ENCODE results near the gene ADAMTS19. TPM values are rescaled to one million over a fixed set of nuclear protein-coding genes. Genes with fewer than 3 reads are reported as not detected.

The ADAMTS19 gene
- total RNA-seq, 2 experiments from 2014 or later = not detected

GRCh38 chr5:129499208-129499852, 39.2 kb downstream of the ADAMTS19 start:
- no peaks in the 10 kb centered on the region for H3K27me3 Mint-ChIP-seq
- no peak overlapping the region for H3K27ac Mint-ChIP-seq
- CTCF ChIA-PET = no interaction called here
- H3K9me3 Mint-ChIP-seq (ENCODE audit: low read depth) = no peaks in the 10 kb centered on the region
- no peak for ATAC-seq
- no peaks in the 10 kb centered on the region for H3K36me3 Mint-ChIP-seq
- H3K4me3 Mint-ChIP-seq = no peak overlapping the region
- DNase-seq = no peak
- H3K4me1 Mint-ChIP-seq = no peaks in the 10 kb centered on the region

- no peaks in the 10 kb centered on the region for H3K4me1 Mint-ChIP-seq
- no peaks in the 10 kb centered on the region for H3K9me3 Mint-ChIP-seq (ENCODE audit: low read depth)
- ATAC-seq (no peak), DNase-seq (no peak)
- H3K27ac Mint-ChIP-seq = no peak overlapping the region
- CTCF ChIA-PET = no interaction called here
- no peaks in the 10 kb centered on the region for H3K36me3 Mint-ChIP-seq
- no peaks in the 10 kb centered on the region for H3K27me3 Mint-ChIP-seq
- no peak overlapping the region for H3K4me3 Mint-ChIP-seq
Measured at GRCh38 chr5:129500101-129500500, 40.0 kb downstream of the ADAMTS19 start.

GRCh38 chr5:129506086-129506485, 46.0 kb downstream of the ADAMTS19 start:
- H3K36me3 Mint-ChIP-seq = no peaks in the 10 kb centered on the region
- no peak overlapping the region for H3K4me3 Mint-ChIP-seq
- no peak for DNase-seq
- H3K9me3 Mint-ChIP-seq (ENCODE audit: low read depth) = no peaks in the 10 kb centered on the region
- CTCF ChIA-PET = no interaction called here
- no peaks in the 10 kb centered on the region for H3K27me3 Mint-ChIP-seq
- ATAC-seq = no peak
- no peaks in the 10 kb centered on the region for H3K4me1 Mint-ChIP-seq
- H3K27ac Mint-ChIP-seq = no peak overlapping the region

- ATAC-seq = no peak
- no peaks in the 10 kb centered on the region for H3K36me3 Mint-ChIP-seq
- no peak overlapping the region for H3K27ac Mint-ChIP-seq
- no peaks in the 10 kb centered on the region for H3K27me3 Mint-ChIP-seq
- H3K4me1 Mint-ChIP-seq = no peaks in the 10 kb centered on the region
- no peaks in the 10 kb centered on the region for H3K9me3 Mint-ChIP-seq (ENCODE audit: low read depth)
- DNase-seq = no peak
- H3K4me3 Mint-ChIP-seq = no peak overlapping the region
- CTCF ChIA-PET = no interaction called here
Measured at GRCh38 chr5:129506950-129507349, 46.9 kb downstream of the ADAMTS19 start.

GRCh38 chr5:129507527-129507926, 47.4 kb downstream of the ADAMTS19 start:
- Mint-ChIP-seq H3K27me3 (no peaks in the 10 kb centered on the region), H3K4me3 (no peak overlapping the region), H3K36me3 (no peaks in the 10 kb centered on the region), H3K9me3 (ENCODE audit: low read depth) (no peaks in the 10 kb centered on the region), H3K4me1 (no peaks in the 10 kb centered on the region), H3K27ac (no peak overlapping the region)
- DNase-seq (no peak), ATAC-seq (no peak)
- CTCF ChIA-PET = no interaction called here

GRCh38 chr5:129508606-129509005, 48.5 kb downstream of the ADAMTS19 start:
- no peaks in the 10 kb centered on the region for H3K9me3 Mint-ChIP-seq (ENCODE audit: low read depth)
- no peaks in the 10 kb centered on the region for H3K4me1 Mint-ChIP-seq
- H3K36me3 Mint-ChIP-seq = no peaks in the 10 kb centered on the region
- CTCF ChIA-PET = no interaction called here
- DNase-seq (no peak), ATAC-seq (no peak)
- no peak overlapping the region for H3K27ac Mint-ChIP-seq
- H3K4me3 Mint-ChIP-seq = no peak overlapping the region
- no peaks in the 10 kb centered on the region for H3K27me3 Mint-ChIP-seq

GRCh38 chr5:129509363-129509975, 49.4 kb downstream of the ADAMTS19 start:
- no peak for DNase-seq
- no peaks in the 10 kb centered on the region for H3K4me1 Mint-ChIP-seq
- H3K4me3 Mint-ChIP-seq = no peak overlapping the region
- no peaks in the 10 kb centered on the region for H3K27me3 Mint-ChIP-seq
- H3K9me3 Mint-ChIP-seq (ENCODE audit: low read depth) = peaks cover 3% of the 10 kb centered on the region
- H3K27ac Mint-ChIP-seq = no peak overlapping the region
- CTCF ChIA-PET = no interaction called here
- ATAC-seq = no peak
- no peaks in the 10 kb centered on the region for H3K36me3 Mint-ChIP-seq

- no peaks in the 10 kb centered on the region for H3K27me3 Mint-ChIP-seq
- CTCF ChIA-PET = no interaction called here
- ATAC-seq (no peak), DNase-seq (no peak)
- H3K27ac Mint-ChIP-seq = no peak overlapping the region
- H3K4me1 Mint-ChIP-seq = no peaks in the 10 kb centered on the region
- no peak overlapping the region for H3K4me3 Mint-ChIP-seq
- H3K9me3 Mint-ChIP-seq (ENCODE audit: low read depth) = peaks cover 3% of the 10 kb centered on the region
- no peaks in the 10 kb centered on the region for H3K36me3 Mint-ChIP-seq
Measured at GRCh38 chr5:129511291-129511690, 51.2 kb downstream of the ADAMTS19 start.

- Mint-ChIP-seq H3K27ac (no peak overlapping the region), H3K9me3 (ENCODE audit: low read depth) (no peaks in the 10 kb centered on the region), H3K36me3 (no peaks in the 10 kb centered on the region), H3K27me3 (no peaks in the 10 kb centered on the region), H3K4me3 (no peak overlapping the region), H3K4me1 (no peaks in the 10 kb centered on the region)
- CTCF ChIA-PET = no interaction called here
- no peak for DNase-seq
- no peak for ATAC-seq
Measured at GRCh38 chr5:129541051-129541450, 81.0 kb downstream of the ADAMTS19 start.

- H3K4me1 Mint-ChIP-seq = no peaks in the 10 kb centered on the region
- CTCF ChIA-PET = no interaction called here
- H3K27me3 Mint-ChIP-seq = no peaks in the 10 kb centered on the region
- ATAC-seq = no peak
- DNase-seq = no peak
- H3K9me3 Mint-ChIP-seq (ENCODE audit: low read depth) = no peaks in the 10 kb centered on the region
- no peak overlapping the region for H3K27ac Mint-ChIP-seq
- H3K4me3 Mint-ChIP-seq = no peak overlapping the region
- H3K36me3 Mint-ChIP-seq = no peaks in the 10 kb centered on the region
Measured at GRCh38 chr5:129541648-129542251, 81.7 kb downstream of the ADAMTS19 start.

- no peak for DNase-seq
- Mint-ChIP-seq H3K4me3 (no peak overlapping the region), H3K36me3 (no peaks in the 10 kb centered on the region), H3K9me3 (ENCODE audit: low read depth) (peaks cover 3% of the 10 kb centered on the region), H3K27me3 (no peaks in the 10 kb centered on the region), H3K4me1 (no peaks in the 10 kb centered on the region), H3K27ac (no peak overlapping the region)
- CTCF ChIA-PET = no interaction called here
- no peak for ATAC-seq
Measured at GRCh38 chr5:129547137-129547536, 87.0 kb downstream of the ADAMTS19 start.

GRCh38 chr5:129554134-129554904, 94.2 kb downstream of the ADAMTS19 start:
- CTCF ChIA-PET = no interaction called here
- Mint-ChIP-seq H3K27ac (no peak overlapping the region), H3K4me1 (no peaks in the 10 kb centered on the region), H3K4me3 (no peak overlapping the region), H3K36me3 (no peaks in the 10 kb centered on the region), H3K9me3 (ENCODE audit: low read depth) (no peaks in the 10 kb centered on the region), H3K27me3 (no peaks in the 10 kb centered on the region)
- ATAC-seq (no peak), DNase-seq (no peak)

- Mint-ChIP-seq H3K4me1 (no peaks in the 10 kb centered on the region), H3K4me3 (no peak overlapping the region), H3K27me3 (no peaks in the 10 kb centered on the region), H3K36me3 (no peaks in the 10 kb centered on the region), H3K27ac (no peak overlapping the region), H3K9me3 (ENCODE audit: low read depth) (no peaks in the 10 kb centered on the region)
- CTCF ChIA-PET = no interaction called here
- no peak for DNase-seq
- no peak for ATAC-seq
Measured at GRCh38 chr5:129563585-129563984, 103.5 kb downstream of the ADAMTS19 start.

GRCh38 chr5:129569295-129569694, 109.2 kb downstream of the ADAMTS19 start:
- H3K27me3 Mint-ChIP-seq = no peaks in the 10 kb centered on the region
- no peaks in the 10 kb centered on the region for H3K36me3 Mint-ChIP-seq
- no peaks in the 10 kb centered on the region for H3K9me3 Mint-ChIP-seq (ENCODE audit: low read depth)
- no peak for DNase-seq
- no peak for ATAC-seq
- CTCF ChIA-PET = no interaction called here
- no peaks in the 10 kb centered on the region for H3K4me1 Mint-ChIP-seq
- H3K27ac Mint-ChIP-seq = no peak overlapping the region
- H3K4me3 Mint-ChIP-seq = no peak overlapping the region

Measured in activated CD8-positive, alpha-beta memory T cell treated with anti-CD3 and anti-CD28 coated beads, Interleukin-2, amount 10 ng/mL, durations not matched to agents 7 days and 5 days (primary cell).